HG03139 (cell line): Measurements from ENCODE around the gene VEGFA.

Experiments
- ATAC-seq: cut with Tn5 transposase; IDR thresholded peaks from one replicate; pipeline ENCODE4 v1.9.1; 2021; ENCODE audit not compliant: unreplicated experiment

The VEGFA gene

DNA sequence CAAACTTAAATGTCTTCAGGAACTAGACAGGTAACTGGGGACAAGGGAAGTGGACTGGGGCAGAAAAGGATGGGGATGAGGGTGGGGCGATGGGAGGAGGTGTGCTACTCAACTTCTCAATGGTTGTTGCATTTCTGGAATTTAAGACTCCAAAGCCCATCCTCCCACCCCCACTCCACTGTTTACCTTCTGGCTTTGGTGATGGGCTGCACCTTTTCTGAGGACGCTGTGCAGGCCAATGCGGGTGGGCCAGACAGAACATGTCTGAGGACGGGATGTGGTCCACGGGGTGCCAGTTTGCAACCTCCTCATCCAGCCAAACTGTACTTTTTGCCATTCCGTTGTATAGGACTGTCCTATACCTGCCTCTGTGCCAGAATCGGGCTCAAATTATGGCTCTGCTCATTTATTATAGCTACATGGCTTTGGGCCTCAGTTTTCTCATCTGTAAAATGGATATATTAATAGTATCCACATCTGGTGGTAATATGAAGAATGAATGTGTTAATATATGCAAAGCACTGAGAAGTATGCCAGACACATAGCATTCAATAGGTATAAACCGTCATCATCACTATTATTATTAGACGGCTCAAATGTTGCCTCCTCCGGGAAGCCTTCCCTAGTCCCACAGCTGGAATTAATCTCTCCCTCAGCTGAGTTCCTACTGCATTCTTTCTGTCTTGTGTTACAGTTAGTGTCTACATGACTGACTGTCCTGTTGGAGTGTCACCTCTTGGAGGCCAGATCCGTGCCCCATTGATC lies 31.0 kb upstream of the VEGFA start:
- ATAC-seq, result no peak

GRCh38 chr6:43739642-43740091 lies 30.3 kb upstream of the VEGFA start:
- ATAC-seq, result no peak

GRCh38 chr6:43740321-43740960 lies 29.6 kb upstream of the VEGFA start:
- no peak for ATAC-seq

GRCh38 chr6:43740961-43741764 lies 28.8 kb upstream of the VEGFA start:
- ATAC-seq, result no peak

DNA sequence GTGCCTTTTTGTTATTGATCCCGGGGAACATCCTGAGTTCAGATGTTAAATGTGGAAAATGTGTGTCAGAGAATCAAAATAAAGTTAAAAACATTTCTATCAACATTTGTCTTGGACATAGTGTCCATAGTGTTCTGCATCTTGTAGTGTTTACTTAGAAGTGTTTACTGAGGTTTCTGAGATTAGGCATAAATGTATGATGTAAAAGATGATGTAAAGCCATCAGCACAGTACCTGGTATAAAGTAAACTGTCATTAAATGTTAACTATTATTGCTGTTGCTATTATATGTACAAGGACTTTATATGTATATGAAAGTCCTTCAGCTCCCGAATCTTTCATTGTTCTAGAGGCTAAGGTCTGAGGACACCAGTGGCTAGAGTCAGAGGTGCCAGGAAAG lies 28.2 kb upstream of the VEGFA start:
- no peak for ATAC-seq

DNA sequence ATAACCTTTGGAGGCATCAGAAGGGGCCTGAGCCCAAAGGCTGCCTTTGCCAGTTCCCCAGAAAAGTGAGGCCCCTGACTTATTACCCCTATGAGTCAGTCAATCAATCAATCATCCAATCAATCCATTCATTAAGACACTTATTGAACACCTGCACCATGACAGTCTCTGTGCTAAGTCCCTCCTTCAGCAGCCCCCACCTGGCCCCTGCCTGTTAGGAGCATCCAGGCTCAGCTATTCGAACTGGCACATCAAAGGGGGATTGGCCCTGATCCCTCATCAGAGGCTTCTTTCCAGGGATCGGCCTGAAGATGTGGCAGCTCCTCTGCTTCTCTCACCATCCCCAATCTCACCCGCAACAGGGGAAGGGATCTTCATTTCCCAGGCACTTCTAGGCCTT lies 27.7 kb upstream of the VEGFA start:
- no peak for ATAC-seq

GRCh38 chr6:43742931-43743632 lies 26.9 kb upstream of the VEGFA start:
- ATAC-seq, result no peak

- no peak for ATAC-seq
These were observed 26.2 kb upstream of the VEGFA start for GRCh38 chr6:43743682-43744381.

DNA sequence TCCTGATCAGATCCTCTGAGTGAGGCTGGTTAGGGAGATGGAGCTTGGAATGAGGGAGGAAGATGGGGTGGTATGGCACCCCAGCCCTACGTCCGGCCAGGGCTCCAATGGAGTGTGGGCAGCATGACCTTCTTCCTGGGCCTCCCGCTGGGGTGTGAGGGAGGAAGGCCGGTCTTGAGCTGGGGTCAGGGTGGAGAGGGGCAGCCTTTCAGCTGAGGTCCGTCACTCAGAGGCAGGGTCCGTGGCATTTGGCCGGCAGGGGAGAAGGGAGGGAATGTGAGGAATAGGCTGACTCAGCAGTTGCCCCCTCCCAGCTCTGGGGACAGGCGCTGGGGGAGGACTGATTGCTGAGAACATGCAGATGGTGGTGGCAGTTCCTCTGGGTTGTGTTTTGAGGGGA lies 25.5 kb upstream of the VEGFA start:
- ATAC-seq, result no peak

GRCh38 chr6:43744931-43745727 lies 24.9 kb upstream of the VEGFA start:
- no peak for ATAC-seq

GRCh38 chr6:43746071-43746470 lies 23.9 kb upstream of the VEGFA start:
- no peak for ATAC-seq

DNA sequence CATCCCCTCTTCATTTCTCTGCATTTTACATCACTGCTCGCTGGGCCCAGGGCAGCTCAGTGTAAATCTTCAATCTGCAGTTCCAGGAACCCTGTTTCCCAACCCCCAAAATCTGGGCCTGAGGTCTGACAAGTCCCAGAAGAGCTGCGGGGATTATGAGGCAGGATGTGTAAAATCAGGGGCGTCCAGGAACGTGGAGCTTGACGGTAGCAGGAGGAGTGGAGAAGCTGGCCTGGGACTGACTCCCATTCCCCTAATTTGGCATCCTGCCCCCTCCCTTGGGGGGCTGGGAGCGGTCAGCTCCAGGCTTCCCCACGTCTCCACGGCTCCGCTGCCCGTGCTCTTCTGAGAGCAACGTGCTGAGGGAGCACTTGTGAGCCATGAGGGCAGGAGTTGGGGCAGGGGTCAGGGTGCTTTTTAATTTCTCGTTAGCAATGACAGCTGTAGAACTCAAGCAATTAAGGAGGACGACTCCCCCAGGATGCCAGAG lies 23.4 kb upstream of the VEGFA start:
- ATAC-seq, result no peak

DNA sequence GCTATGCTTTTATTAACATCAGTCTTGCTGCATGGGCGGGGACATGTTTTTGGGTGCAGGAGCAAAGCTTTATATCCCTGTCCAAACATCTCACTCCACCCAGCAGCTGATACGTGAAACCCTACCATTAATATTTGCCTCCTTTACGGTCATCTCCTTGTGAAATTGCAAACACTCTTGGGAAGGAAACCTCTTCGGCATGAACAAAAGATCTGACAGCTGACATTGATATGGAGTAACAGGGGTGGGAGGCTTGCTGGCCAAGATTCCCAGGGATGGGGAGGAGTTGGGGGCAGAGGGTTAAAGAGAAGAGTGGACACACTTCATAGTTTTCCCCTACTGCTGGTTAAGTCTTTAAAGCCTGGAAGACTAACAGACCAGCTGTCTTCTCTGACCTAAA lies 22.2 kb upstream of the VEGFA start:
- ATAC-seq, result no peak

DNA sequence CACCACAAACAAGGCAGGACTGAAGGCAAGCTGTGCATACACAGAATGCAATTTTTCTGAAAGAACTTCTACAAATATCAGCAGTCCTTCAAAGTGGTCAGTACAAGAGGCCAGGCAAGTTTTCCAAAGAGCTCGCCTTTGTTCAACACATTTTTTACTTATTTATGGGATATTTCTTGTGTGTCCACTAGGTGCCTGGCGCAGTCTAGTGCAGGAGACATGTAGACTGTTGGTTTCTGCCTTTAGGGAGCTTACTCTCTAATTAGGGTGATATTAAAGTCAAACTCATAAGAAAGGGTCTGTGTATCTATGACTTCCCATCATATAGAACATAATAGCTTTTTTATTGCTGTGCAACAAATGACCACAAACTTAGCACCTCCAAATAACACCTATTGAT lies 21.2 kb upstream of the VEGFA start:
- ATAC-seq, result no peak

DNA sequence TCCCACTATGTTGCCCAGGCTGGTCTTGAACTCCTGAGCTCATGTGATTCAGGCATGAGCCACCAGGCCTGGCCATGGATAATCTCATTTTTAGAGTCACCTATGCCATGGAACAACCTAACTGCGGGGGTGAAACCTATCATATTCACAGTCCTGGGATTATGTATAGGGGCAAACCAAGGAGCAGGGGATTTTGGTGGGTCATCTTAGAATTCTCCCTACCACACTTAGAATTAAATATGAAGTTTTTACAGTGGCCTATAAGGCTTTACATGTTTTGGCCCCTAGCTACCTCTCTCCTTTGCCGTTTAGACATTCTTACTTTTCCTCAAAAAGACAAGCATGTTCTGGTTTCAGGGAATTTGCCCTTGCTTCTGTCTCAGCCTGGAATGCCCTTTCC lies 20.6 kb upstream of the VEGFA start:
- no peak for ATAC-seq

GRCh38 chr6:43750622-43751021 lies 19.4 kb upstream of the VEGFA start:
- no peak for ATAC-seq

DNA sequence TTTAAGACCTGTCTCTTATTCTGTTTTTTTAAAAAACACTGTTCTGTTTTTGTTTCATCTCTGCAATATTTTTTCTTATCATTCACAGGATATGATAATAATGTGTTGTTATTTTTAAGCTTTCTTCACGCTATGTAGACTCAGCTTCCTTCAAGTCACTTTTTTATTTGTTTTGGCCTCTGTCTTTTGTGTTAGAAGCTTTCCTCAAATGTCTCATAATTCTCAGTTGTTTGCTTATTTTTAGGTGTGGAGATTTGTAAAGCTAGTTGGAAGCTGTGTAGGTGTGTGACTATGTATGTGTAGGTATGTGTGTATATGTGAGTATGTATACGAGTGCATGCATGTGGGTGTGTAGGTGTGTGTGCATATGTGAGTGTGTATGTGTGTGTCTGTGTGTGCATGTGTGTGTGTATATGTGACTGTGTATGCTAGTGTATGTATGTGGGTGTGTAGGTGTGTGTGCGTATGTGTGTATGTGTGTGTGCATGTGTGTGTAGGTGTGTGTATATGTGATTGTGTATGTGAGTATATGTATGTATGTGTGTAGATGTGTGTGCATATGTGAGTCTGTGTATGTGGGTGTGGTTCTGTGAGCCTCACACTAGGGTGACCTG lies 16.3 kb upstream of the VEGFA start:
- ATAC-seq, result no peak

- ATAC-seq, result no peak
These were observed 11.9 kb upstream of the VEGFA start for GRCh38 chr6:43757966-43758616.

DNA sequence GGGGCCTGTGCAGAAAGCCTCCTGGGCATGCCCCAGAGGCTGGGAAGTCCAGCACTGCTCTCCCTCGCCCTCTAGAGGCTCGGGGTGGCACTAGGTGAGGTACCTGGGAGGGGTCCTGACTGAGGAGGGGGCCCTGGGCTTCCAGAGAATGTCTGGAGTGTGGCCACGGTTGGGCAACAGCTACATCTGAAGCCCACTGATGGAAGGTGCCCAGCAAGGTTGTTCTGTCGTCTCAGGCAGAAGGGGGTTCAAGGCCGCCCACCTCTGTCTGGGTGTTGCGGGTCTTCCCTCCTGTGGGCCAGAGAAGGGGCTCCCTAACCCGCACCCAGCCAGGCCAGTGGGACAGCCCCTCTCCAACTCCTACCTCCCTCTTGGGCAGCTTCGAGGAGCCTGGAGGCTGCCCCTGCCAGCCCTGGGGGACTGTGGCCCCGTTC lies 11.4 kb upstream of the VEGFA start:
- no peak for ATAC-seq
